Measurements from ENCODE around the gene CLDN1.

Gene CLDN1

GRCh38 chr3:190319660-190320059 is 2.6 kb downstream of the CLDN1 start:
- no peak for TF ChIP-seq CTCF (IDR thresholded peaks at IDR 0.05)

- TF ChIP-seq CTCF (IDR thresholded peaks at IDR 0.05): no peak
Measured at GRCh38 chr3:190318666-190319065, 3.6 kb downstream of the CLDN1 start.

- no peak for TF ChIP-seq CTCF (IDR thresholded peaks at IDR 0.05)
Measured at GRCh38 chr3:190314741-190315140, 7.5 kb downstream of the CLDN1 start.

- TF ChIP-seq CTCF (IDR thresholded peaks at IDR 0.05): no peak
Measured at GRCh38 chr3:190309414-190309813, 12.8 kb downstream of the CLDN1 start.

- no peak for TF ChIP-seq CTCF (IDR thresholded peaks at IDR 0.05)
Measured at GRCh38 chr3:190308154-190308553, 14.1 kb downstream of the CLDN1 start.

- no peak for TF ChIP-seq CTCF (IDR thresholded peaks at IDR 0.05)
Measured at GRCh38 chr3:190307164-190307545, 15.1 kb downstream of the CLDN1 start.

- TF ChIP-seq CTCF (IDR thresholded peaks at IDR 0.05): no peak
Measured at GRCh38 chr3:190306513-190307163, 15.6 kb downstream of the CLDN1 start.

- TF ChIP-seq CTCF (IDR thresholded peaks at IDR 0.05): no peak
Measured at GRCh38 chr3:190306026-190306425, 16.2 kb downstream of the CLDN1 start.

All from LNCAP (cell line).